NK-92 (cell line): ENCODE results near the gene OARD1.
"Not testable (repeated sequence)": the region's sequence is repeated elsewhere in the genome, so short reads cannot be mapped to it uniquely, and the experiment has no call there.

ENCODE experiments used
- DNase-seq: peaks from one replicate; lab custom pipeline; 2025; ENCODE audit not compliant: unreplicated experiment; lab: John Stamatoyannopoulos, UW

The OARD1 gene

GRCh38 chr6:41028561-41029412 is 43.4 kb downstream of the OARD1 start:
- no peak for DNase-seq

GRCh38 chr6:41027799-41028560 is 44.2 kb downstream of the OARD1 start:
- no peak for DNase-seq

GRCh38 chr6:41027241-41027640 is 44.9 kb downstream of the OARD1 start:
- DNase-seq: no peak

GRCh38 chr6:41025966-41026530 is 46.1 kb downstream of the OARD1 start:
- DNase-seq: no peak

- DNase-seq: no peak
These were observed 49.0 kb downstream of the OARD1 start for GRCh38 chr6:41023114-41023513.

- DNase-seq: no peak
These were observed 49.9 kb downstream of the OARD1 start for GRCh38 chr6:41022294-41022693.

GRCh38 chr6:41021832-41022231 is 50.3 kb downstream of the OARD1 start:
- DNase-seq: no peak

GRCh38 chr6:41017663-41018062 is 54.5 kb downstream of the OARD1 start:
- no peak for DNase-seq

- not testable (repeated sequence) for DNase-seq
These were observed 56.3 kb downstream of the OARD1 start for GRCh38 chr6:41015860-41016259.

- no peak for DNase-seq
These were observed 57.4 kb downstream of the OARD1 start for GRCh38 chr6:41014780-41015179.
